K562 (cell line): Measurements from ENCODE around the gene KLHL22. TPM values are rescaled to one million over a fixed set of nuclear protein-coding genes. Genes with fewer than 3 reads are reported as not detected.

Experiments
- ATAC-seq: fragments of 200-7000 bp; cut with Tn5 transposase; 3 replicates; pipeline ENCODE4 v1.9.1; 2020; ENCODE audit warnings: moderate library complexity
- BruUV-seq: library from RNA; stranded (reverse); fragments of 400-500 nt; replicated peaks from 2 replicates; lab custom pipeline; 2021; lab: Mats Ljungman, UMichigan
- CTCF ChIA-PET: fragments of 300-600 bp; formaldehyde crosslinking; extraction: SDS; loops from one replicate; lab custom pipeline; 2021; ENCODE audit warnings: low intra/inter-chr PET ratio; lab: Yijun Ruan, JAX
- POLR2A ChIA-PET: fragments of 300-600, 350-650 bp; sonication (Branson Sonifier 250); formaldehyde crosslinking; extraction: SDS; loops from one replicate; lab custom pipeline; 2021; ENCODE audit warnings: antibody characterized with exemption, inconsistent platforms; lab: Yijun Ruan, JAX
- DNase-seq, 4 experiments: peaks; one replicate each; pipeline versions ENCODE4 v3.0.0 to v3.0.0-alpha.2; 2011 to 2018; ENCODE audit warnings: low spot score in 3 of 4, mixed read lengths in 3 of 4; ENCODE audit errors: extremely low read depth in 1 of 4
- FAIRE-seq: peaks from 2 replicates; lab custom pipeline; 2011; peaks lifted over from hg19 to GRCh38; lab: Jason Lieb, UNC
- H2AFZ ChIP-seq: 2 replicates; pipeline ENCODE4 v1.6.0; 2011; ENCODE audit warnings: low read depth, low read length, control low read depth, inconsistent platforms
- H3K27ac ChIP-seq: fragments of 200-600 bp; 3 replicates; pipeline ENCODE4 v1.8.0; 2011; ENCODE audit warnings: low read depth, mild to moderate bottlenecking, control low read depth, inconsistent platforms, low read length, moderate library complexity, mixed read lengths; ENCODE audit errors: extremely low read depth
- H3K27me3 ChIP-seq, 2 experiments: fragments of 300-600 bp in 1 of 2; 2 replicates in 1 of 2; 3 replicates in 1 of 2; pipeline versions ENCODE4 v1.6.0 to v1.8.0; 2011; ENCODE audit warnings: inconsistent platforms in 2 of 2, low read length in 2 of 2, mild to moderate bottlenecking in 1 of 2, mixed read lengths in 1 of 2, moderate library complexity in 1 of 2; ENCODE audit not compliant: control insufficient read depth in 2 of 2, insufficient read depth in 2 of 2
- H3K36me3 ChIP-seq: fragments of 300-600 bp; 3 replicates; pipeline ENCODE4 v1.8.0; 2011; ENCODE audit warnings: mild to moderate bottlenecking, low read length, inconsistent platforms; ENCODE audit not compliant: control insufficient read depth, insufficient read depth
- H3K4me1 ChIP-seq, 2 experiments: fragments of 200-600 bp in 1 of 2; replicated peaks in 1 of 2; 2 replicates in 1 of 2; 3 replicates in 1 of 2; pipeline versions ENCODE4 v1.5.1 to v1.8.0; 2011; ENCODE audit warnings: inconsistent platforms in 2 of 2, low read length in 2 of 2, mild to moderate bottlenecking in 1 of 2, mixed read lengths in 1 of 2, moderate library complexity in 1 of 2; ENCODE audit not compliant: control insufficient read depth in 2 of 2, insufficient read depth in 2 of 2
- H3K4me2 ChIP-seq: 2 replicates; pipeline ENCODE4 v1.6.1; 2011; ENCODE audit warnings: low read length, control low read depth, inconsistent platforms, mixed read lengths; ENCODE audit not compliant: insufficient read depth
- H3K4me3 ChIP-seq: fragments of 200-600 bp; sonication (generic), shearing (Covaris generic); 2 replicates; pipeline ENCODE4 v1.5.1; 2016; ENCODE audit warnings: control low read depth, inconsistent platforms
- H3K79me2 ChIP-seq: fragments of 200-600 bp; 3 replicates; pipeline ENCODE4 v1.8.0; 2011; ENCODE audit warnings: low read length, inconsistent platforms; ENCODE audit not compliant: control insufficient read depth, insufficient read depth
- H3K9ac ChIP-seq, 2 experiments: 2 replicates each; pipeline versions ENCODE4 v1.6.0 to v1.6.1; 2011; ENCODE audit warnings: low read depth in 2 of 2, low read length in 2 of 2, control low read depth in 1 of 2, inconsistent platforms in 1 of 2, mild to moderate bottlenecking in 1 of 2, mixed read lengths in 1 of 2; ENCODE audit not compliant: insufficient read depth in 1 of 2
- H3K9me1 ChIP-seq: one replicate; pipeline ENCODE4 v1.6.0; 2011; ENCODE audit warnings: inconsistent platforms, mild to moderate bottlenecking, low read length, moderate library complexity; ENCODE audit not compliant: control insufficient read depth, insufficient read depth
- H3K9me3 ChIP-seq: replicated peaks from 2 replicates; pipeline ENCODE4 v1.5.1; 2011; ENCODE audit warnings: low read depth, low read length, inconsistent platforms; ENCODE audit not compliant: control insufficient read depth, insufficient read depth
- H4K20me1 ChIP-seq: replicated peaks from 2 replicates; pipeline ENCODE4 v1.6.1; 2011; ENCODE audit warnings: low read length, inconsistent platforms, mixed read lengths; ENCODE audit not compliant: control insufficient read depth, insufficient read depth
- ARID3B ChIP-seq: fragments of 250-450 bp; sonication (Bioruptor Pico); IDR thresholded peaks from 2 replicates; pipeline ENCODE4 v1.4.0; 2020; ENCODE audit warnings: borderline replicate concordance
- EP300 ChIP-seq: IDR thresholded peaks from 2 replicates; pipeline ENCODE4 v1.6.1; 2012; ENCODE audit warnings: low read length, improper control_type of control experiment
- GTF2E2 ChIP-seq: fragments of 200-800 bp; sonication (Bioruptor generic); IDR thresholded peaks from 2 replicates; pipeline ENCODE4 v1.6.1; 2016; ENCODE audit warnings: missing genetic modification characterization, missing compliant biosample characterization
- MLX ChIP-seq, 2 experiments: fragments of 450-650 bp in 1 of 2; sonication (generic) in 1 of 2; formaldehyde crosslinking; conservative IDR thresholded peaks; 2 replicates each; pipeline versions ENCODE4 v1.4.0 to v1.8.1; 2020 to 2022; ENCODE audit warnings: mild to moderate bottlenecking in 1 of 2, missing genetic modification reagents in 1 of 2
- NR0B1 ChIP-seq: fragments of 450-650 bp; IDR thresholded peaks from one replicate; pipeline ENCODE4 v1.6.1; 2018; ENCODE audit warnings: mild to moderate bottlenecking, moderate library complexity; ENCODE audit not compliant: partially characterized antibody
- NR2C1 ChIP-seq, 2 experiments: fragments of 450-650 bp; IDR thresholded peaks; 2 replicates each; pipeline ENCODE4 v1.6.1; 2017; ENCODE audit warnings: mild to moderate bottlenecking in 2 of 2, antibody characterized with exemption in 1 of 2, inconsistent platforms in 1 of 2, missing compliant biosample characterization in 1 of 2, missing genetic modification characterization in 1 of 2
- PRMT5 ChIP-seq: sonication (generic); formaldehyde crosslinking; IDR thresholded peaks from 2 replicates; pipeline ENCODE4 v1.5.0; 2020; ENCODE audit warnings: missing genetic modification reagents
- SMARCA4 ChIP-seq: fragments of 450-650 bp; IDR thresholded peaks from 2 replicates; pipeline ENCODE4 v1.6.1; 2016
- THAP12 ChIP-seq: fragments of 250-450 bp; sonication (Bioruptor Pico); IDR thresholded peaks from 2 replicates; pipeline ENCODE4 v1.9.0; 2021; ENCODE audit warnings: mild to moderate bottlenecking, inconsistent platforms
- ZBTB5 ChIP-seq: fragments of 450-650 bp; IDR thresholded peaks from 2 replicates; pipeline ENCODE4 v1.6.1; 2017; ENCODE audit warnings: antibody characterized with exemption
- ZNF217 ChIP-seq: sonication (generic); formaldehyde crosslinking; IDR thresholded peaks from 2 replicates; pipeline ENCODE4 v1.8.0; 2022; ENCODE audit warnings: mild to moderate bottlenecking, missing genetic modification reagents
- ZNF232 ChIP-seq: sonication (generic); formaldehyde crosslinking; IDR thresholded peaks from 2 replicates; pipeline ENCODE4 v1.8.0; 2022; ENCODE audit warnings: mild to moderate bottlenecking, missing genetic modification reagents
- ZNF384 ChIP-seq: IDR thresholded peaks from 2 replicates; pipeline ENCODE4 v1.6.1; 2012; ENCODE audit warnings: low read depth, low read length, improper control_type of control experiment
- ZNF583 ChIP-seq: fragments of 250-450 bp; sonication (Bioruptor Pico); IDR thresholded peaks from 2 replicates; pipeline ENCODE4 v1.4.0; 2020
- WGBS: fragments of 100-300 bp; shearing (Covaris generic); methylation state at CpG from one replicate; pipeline ENCODE4 v1.1.6; 2016; ENCODE audit warnings: low coverage, mixed read lengths; ENCODE audit not compliant: insufficient coverage; ENCODE audit errors: missing lambda C conversion rate; 5-methylcytosine and 5-hydroxymethylcytosine counted together
- in situ Hi-C: fragments of 300-500 bp; cut with MboI; formaldehyde crosslinking; loops from 4 replicates; pipeline ENCODE4 v1.15.0; 2018; ENCODE audit warnings: inconsistent platforms, mixed read lengths
- intact Hi-C: fragments of 100-400 bp; cut with micrococcal nuclease; formaldehyde crosslinking; loops from 2 replicates; pipeline ENCODE4 v1.14.2; 2022
- polyA plus RNA-seq, 8 experiments: library from polyadenylated mRNA; depleted of rRNA in 4 of 8; stranded (reverse) in 5 of 8; unstranded in 3 of 8; fragments of >200 nt; fragmentation: Nextera tagmentation in 2 of 8; fragmentation: Illumina TruSeq in 1 of 8; extraction: Ambion mirVana in 2 of 8; extraction: Trizol in 1 of 8; gene quantifications; 2 replicates each; pipeline versions ENCODE4 v1.2.1 to v1.2.3, GENCODE V29; 2011 to 2014; ENCODE audit warnings: inconsistent platforms in 1 of 8, missing spikeins in 1 of 8
- total RNA-seq, 7 experiments: library from RNA; depleted of rRNA in 6 of 7; stranded (reverse); fragments of >200 nt in 6 of 7; fragmentation: Illumina TruSeq in 2 of 7; extraction: Trizol in 2 of 7; gene quantifications; 2 replicates each; pipeline versions ENCODE4 v1.2.1 to v1.2.3, GENCODE V29; 2011 to 2021; ENCODE audit warnings: low replicate concordance in 1 of 7

The KLHL22 gene
- total and polyA plus RNA-seq, 9 of the 15 experiments (the other 6 are each of a cell fraction or from before 2014, with no cell fraction given) = 1.3 to 25.6 (median 15.2) TPM

GRCh38 chr22:20497426-20497825 lies 1.8 kb upstream of the KLHL22 start:
- ChIA-PET CTCF (interaction anchor here (2.5 to 3.2 kb wide), 2 partner anchors 67 to 78 kb away, joined by 10 to 59 read pairs; no protein-coding TSS in a partner anchor), POLR2A (interaction anchor here (1.5 kb wide), 1 partner anchor 12 kb away, joined by 5 read pairs; no protein-coding TSS in a partner anchor)
- FAIRE-seq = no peak
- 84% methylated on average over 3 of the region's 3 CpGs for WGBS
- peaks cover 7% of the 10 kb centered on the region for H3K9me1 ChIP-seq
- no peak overlapping the region for H2AFZ ChIP-seq
- peaks cover 15 to 40% of the 10 kb centered on the region in 2 experiments for H3K4me1 ChIP-seq
- H3K27ac ChIP-seq = no peak overlapping the region
- BruUV-seq = no TSS peak
- no peaks in the 10 kb centered on the region for H3K36me3 ChIP-seq
- ATAC-seq = no peak
- DNase-seq = no peak
- H3K4me3 ChIP-seq = no peak overlapping the region
- H4K20me1 ChIP-seq = peaks cover 16% of the 10 kb centered on the region
- H3K9ac ChIP-seq = peak overlapping the region in 1 of 2 experiments; percentile 77; a peak in 2 of 4 replicates
- no peaks in the 10 kb centered on the region for H3K9me3 ChIP-seq
- intact Hi-C loops = loop anchor here (2.0 kb wide), 1 partner anchor 15 kb away; no protein-coding TSS in a partner anchor
- H3K4me2 ChIP-seq = no peak overlapping the region
- in situ Hi-C loops = no loop called here
- peaks cover 29% of the 10 kb centered on the region for H3K79me2 ChIP-seq
- H3K27me3 ChIP-seq = no peaks in the 10 kb centered on the region; a peak in 1 of 5 replicates
- TF ChIP-seq MLX (CRISPR knock-in tag; conservative IDR thresholded peaks at IDR 0.05) (peak in 1 of 2 experiments; percentile 61; a peak in 2 of 4 replicates), SMARCA4 (no peak), NR0B1 (no peak), ZNF217 (CRISPR knock-in tag) (no peak), ARID3B (CRISPR knock-in tag) (0 out of 2 replicates have a peak, but pooled peaks have one; percentile 15), EP300 (no peak), ZNF384 (0 out of 2 replicates have a peak, but pooled peaks have one; percentile 1), ZNF232 (CRISPR knock-in tag) (no peak), NR2C1 (IDR thresholded peaks at IDR 0.05) (no peak), NR2C1 (tag; IDR thresholded peaks at IDR 0.05) (no peak), GTF2E2 (tag) (no peak), ZNF583 (0 out of 2 replicates have a peak, but pooled peaks have one; percentile 27), ZBTB5 (no peak), THAP12 (CRISPR knock-in tag) (peak; percentile 58; the same call in 1 of the 2 replicates), PRMT5 (CRISPR knock-in tag) (no peak)
